Medulla oblongata (tissue), 1 donor: ENCODE data around the gene KCNQ1.

ENCODE experiments used
- DNase-seq: peaks from one replicate; pipeline ENCODE4 v3.0.0-alpha.2; 2015; ENCODE audit errors: extremely low spot score

KCNQ1 gene

DNA sequence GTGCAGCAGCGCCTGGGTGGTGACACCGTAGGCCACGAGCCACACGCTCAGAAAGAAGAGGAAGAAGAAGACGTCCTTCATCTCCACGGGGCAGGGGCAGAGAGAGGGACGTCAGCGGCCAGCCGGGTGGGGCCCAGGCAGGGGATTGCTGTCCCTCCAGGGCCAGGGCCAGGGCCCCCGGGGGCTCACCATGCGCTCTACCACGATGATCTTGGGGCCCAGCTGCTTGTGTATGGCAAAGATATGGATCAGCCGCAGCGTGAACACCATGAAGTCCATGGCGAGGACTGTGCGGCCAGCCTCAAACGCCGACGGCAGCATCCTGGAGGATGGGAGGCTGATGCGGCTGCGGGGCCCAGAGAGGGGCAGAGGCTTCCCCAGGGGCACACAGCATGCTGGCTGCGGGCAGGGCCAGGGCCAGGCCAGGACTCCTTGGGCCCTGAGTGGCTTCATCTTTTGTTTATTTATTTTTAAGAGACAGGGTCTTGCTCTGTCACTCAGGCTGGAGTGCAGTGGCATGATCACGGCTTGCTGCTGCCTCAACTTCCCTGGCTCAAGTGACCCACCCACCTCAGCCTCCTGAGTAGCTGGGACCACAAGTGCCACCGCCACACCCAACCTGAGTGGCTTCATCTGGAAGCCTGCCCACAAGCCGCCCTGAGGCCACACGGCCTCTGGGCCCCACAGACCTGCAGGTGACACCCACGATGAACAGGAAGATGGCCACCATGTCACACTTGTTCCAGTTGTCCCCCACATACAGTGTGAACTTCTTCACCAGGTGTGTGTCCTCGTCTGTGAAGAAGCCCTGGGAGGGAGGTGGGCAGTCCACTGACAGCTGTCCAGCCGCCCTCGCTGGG lies 33.1 kb upstream of the KCNQ1 start:
- no peak for DNase-seq

DNA sequence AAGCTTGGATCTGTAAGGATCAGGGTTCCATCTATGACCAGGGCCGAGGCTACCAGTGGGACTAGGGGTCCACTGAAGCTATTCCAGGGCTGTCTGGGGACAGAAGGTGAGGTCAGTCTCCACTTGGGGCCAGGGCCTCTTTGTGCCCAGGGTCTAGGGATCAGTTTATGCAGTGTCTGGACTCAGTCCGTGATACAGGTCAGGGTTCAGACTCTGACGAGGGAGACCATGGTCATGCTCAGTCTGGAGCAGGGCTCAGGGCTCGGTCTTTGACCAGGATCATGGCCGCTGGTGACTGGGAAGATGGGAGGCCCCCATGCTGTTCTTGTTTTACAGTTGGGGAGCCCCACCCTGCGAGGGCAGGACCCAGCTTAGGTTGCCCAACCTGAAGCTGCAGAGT lies 32.5 kb upstream of the KCNQ1 start:
- DNase-seq = no peak

DNA sequence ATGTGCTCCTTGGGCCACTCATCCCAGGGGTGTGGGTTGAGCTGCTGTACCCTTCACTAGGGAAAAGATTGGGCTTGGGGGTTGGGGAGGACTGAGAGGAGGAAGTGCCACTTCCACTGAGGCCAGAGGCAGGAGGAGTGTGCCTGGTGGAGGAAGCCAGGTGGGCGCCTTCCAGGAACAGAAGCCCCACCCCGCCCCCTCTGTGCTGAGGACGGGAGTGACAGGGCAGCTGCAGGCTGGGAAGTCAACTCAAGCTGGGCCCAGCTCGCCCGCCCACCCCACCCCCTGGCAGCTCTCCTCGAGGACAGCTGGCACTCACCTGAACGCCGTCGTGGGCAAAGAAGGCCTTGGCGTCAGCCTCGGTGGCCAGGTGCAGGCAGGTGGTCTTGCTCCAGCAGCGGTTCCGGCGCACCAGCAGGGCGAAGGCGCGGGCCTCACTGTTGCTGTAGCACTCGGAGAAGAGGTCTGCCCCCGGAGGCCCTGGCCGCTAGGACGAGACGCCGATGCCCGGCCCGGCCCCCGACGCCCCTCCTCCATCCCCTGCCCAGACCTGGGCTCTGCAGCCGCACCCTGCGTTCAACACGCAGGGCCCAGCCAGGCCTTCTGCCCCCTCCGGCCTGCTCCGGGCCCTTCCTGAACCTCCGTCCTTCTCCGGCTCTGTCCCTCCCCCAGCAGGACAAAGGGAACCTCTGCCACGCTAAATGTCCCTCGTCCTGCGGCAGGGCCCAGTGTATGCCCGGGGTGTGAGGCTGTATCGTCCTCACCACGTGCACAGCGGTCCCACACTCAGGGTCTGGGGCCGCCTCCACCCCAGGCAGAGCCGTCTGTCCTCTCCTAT lies 30.8 kb upstream of the KCNQ1 start:
- no peak for DNase-seq

DNA sequence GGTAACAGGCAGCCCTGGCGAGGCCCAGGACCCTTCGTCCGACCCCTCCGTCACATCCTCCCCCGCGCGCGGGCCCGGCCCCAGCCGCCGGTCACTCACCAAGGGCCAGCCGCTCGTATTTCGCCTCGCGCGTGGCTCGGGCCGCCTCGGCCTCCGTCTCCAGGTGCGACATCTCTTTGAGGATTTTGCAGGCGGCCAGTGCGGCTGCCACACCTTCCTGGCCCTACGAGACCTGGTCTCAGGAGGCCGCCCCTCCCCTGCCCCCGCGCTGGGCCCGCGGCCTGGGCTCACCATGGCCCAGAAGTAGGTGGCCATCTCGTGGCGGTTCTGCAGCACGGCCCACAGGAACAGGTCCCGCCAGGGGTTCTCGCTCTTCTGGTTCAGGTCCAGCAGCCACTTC lies 30.2 kb upstream of the KCNQ1 start:
- no peak for DNase-seq

DNA sequence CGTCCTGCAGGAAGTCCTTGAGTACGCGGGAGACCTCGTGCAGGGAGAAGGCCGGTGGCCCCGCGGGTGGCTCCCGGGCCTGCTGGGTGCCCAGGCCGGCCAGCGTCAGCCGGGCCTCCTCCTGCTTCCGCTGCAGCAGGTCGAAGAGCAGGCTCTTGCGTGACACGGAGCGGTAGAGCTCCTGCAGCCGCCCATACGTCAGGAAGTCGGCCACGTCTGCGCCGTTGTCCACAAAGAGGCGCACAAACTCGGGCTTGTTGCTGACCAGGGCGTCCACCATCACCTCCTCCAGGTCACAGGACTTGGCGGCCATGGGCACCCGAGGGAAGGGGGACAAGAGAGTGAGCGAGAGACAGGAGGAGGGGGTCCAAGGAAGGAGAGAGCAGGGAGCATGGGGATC lies 29.6 kb upstream of the KCNQ1 start:
- no peak for DNase-seq

DNA sequence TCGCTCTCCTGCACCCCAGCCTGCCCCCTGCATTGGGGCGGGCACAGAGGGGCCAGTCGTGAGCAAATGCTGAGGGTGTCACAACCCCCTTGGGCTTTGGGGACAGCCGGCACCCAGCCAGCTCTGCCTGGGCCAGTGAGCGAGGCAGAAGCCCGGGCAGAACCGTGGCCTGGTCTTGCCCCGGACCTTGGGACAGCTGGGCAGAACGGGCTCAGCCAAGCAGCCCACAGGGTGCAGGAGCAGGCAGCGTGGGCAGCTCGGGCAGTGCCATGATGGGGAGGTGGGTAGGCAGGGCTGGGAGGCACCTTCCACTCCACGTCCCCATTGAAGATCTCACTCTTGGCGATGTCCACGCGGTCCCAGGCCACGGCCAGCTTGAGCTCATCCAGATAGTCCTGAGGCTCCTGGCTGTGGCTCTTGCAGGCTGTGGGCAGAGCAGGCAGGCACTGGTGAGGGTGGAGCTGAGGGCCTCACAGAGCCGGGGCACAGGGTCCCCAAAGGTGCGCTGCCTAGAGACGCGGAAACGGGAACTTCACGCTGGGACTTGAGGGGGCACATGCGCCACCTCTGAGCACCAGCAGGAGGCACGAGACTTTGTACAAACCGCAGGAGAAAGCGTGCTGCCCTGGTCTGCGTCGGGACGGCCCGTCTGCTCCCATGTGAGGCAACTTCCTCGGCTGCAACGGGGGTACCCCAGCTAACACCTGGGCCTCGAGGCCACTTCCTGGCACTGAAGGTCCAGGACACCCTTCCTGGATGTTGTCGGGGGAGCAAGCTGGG lies 29.0 kb upstream of the KCNQ1 start:
- no peak for DNase-seq

DNA sequence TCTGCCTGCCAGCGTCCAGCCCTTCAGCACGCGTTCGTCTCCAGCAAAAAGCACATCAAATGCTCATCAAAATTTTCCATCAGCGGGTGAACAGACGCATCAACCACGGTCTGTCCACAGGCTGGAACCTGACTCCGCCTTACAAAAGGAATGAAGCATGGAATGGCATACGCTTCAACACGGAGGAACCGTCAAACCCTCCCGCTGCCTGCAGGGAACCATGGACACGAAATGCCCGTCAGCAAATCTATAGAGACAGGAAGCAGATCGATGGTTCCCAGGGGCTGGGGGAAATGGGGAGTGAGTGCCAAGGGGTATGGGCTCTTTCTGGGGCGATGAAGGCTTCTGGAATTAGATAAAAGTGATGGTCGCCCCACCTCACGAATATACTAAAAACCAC lies 28.0 kb upstream of the KCNQ1 start:
- DNase-seq = no peak

DNA sequence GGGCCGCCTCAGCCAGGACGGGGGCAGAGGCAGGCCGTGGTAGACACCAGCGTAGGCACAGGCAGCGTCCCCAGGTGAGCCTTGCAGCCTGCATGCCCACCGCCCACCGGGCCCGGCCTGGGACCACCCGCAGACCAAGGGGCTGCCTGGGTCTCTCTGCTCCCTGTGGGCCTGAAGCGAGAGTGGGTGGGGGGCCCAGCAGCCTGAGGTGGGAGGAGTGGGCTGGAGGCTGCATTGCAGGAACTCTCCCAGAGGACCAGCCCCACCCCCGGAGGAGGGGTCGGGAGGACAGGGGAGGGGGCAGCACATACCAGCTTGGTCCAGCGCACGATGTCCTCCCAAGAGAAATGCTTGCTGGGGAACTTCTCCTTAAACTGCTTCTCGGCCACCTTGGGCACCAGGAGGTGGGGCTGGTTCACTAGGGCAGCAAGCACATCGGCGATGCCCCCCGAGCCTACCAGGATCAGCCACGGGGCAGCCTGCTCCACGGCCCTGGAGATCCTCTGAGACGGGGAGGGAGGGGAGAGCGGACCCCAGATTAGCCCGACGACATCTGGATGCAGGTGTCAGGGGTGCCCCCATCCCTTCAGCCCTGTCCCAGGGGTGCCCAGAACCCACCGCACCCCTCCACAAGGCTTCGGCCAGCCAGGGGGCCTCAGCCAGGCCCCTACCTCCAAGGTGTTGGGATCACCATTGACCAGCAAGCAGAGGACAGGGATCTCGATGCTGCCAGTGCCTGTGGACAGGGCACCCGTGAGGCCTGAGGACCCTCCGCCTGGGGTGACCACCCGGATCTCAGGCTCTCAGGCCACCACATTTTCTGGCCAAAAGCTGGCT lies 26.7 kb upstream of the KCNQ1 start:
- no peak for DNase-seq

DNA sequence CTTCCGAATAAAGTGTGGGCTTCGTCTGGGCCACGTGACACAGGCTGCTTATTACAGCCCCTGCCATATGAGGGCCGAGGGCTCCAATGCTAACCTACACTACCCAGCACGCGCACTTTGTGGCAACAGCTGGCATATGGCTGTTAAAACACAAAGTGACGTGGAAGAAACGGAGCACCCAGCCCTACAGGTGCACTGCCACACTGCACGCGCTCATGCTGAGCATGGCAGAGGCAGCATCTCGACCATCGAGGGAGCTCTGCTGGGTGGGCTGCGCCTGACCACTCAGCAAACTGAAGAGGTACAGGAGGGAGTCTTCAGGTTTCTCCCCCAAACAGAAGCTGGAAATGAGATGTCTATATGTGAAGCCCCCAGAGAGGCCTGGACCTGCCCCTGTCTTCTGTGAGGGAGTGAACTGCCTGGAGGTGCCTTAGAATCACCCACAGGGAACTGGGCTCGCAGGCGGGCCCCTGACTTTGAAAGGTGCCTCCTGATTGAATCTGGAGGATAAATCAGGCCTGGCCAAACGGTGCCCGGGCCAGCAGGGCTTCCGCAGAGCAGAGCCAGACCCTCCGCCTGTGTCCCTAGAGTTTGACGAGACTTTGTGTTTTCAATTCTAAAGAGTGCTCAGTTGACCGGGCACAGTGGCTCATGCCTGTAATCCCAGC lies 26.0 kb upstream of the KCNQ1 start:
- no peak for DNase-seq

DNA sequence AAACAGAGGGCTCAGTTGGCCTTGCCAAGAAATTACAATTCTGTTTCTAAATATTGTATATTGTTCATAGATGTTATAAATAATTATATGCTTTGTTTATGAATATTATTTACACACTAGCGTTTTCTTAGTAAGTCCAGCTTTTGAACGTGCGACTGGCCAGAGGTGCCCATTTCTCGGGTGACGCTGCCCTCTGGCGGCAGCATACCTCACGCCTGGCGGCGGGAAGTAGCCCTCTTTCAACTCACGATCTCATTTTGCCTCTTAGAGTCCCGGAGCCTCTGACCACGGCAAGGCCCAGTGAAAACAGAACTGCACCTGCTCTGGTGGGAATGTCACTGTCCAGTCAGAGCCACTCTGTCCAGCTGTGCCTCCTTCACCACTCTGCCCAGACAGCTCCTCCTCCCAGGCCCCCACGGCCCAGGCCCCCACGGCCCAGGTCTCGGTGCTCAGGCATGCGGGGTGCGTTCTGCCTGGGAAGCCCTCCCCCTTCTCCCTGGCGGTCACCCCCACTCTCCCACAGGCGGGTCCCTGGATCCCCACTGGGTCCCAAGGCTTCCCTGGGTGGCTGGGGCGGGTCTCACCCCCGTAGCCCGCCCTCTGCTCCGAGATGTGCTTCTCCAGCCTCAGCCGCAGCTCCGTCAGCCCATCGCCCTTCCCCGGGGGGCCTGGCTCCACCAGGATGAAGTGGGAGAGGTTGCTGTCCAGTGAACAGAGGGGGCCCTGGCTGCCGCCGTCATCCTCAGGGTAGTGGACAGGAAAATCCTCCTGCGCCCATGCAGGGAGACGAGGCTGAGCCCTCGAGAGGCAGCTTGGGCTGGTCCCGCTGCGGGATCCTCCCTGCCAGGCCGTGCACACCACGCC lies 24.9 kb upstream of the KCNQ1 start:
- peak; percentile 78 for DNase-seq

DNA sequence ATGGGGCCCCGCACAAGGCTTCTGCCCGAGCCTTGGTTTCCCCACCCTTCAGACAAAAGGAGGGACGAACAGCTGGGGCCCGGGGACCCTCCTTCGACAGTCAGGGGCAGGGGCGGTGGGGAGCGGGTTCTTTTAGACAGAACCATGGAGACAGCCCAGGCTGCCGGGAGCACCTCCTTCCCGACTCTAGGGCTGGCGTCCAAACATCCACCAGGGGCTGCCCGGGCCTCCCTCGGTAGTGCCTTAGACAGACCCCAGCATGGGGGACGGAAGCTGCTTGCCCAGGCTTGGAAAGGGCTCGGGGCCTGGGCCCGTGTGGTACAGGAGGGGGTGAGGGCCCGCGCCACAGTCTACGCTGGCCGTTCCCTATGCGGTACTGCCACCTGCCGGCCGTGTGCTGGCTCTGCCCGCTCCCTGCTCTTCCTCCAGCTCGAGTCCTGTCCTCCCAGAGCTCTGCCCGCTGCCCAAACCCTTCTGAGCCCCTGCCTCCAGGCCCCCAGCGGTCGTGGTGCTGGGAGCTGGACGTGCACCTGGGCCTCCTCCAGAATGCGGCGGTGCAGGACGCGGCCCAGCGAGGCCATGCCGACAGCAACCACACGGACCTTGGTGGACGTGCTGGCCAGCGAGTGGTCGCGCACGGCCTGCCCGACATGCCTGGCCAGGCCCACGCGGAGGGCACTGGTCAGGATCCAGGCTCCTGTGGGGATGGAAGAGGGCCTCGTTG lies 24.1 kb upstream of the KCNQ1 start:
- peak; percentile 82 for DNase-seq

DNA sequence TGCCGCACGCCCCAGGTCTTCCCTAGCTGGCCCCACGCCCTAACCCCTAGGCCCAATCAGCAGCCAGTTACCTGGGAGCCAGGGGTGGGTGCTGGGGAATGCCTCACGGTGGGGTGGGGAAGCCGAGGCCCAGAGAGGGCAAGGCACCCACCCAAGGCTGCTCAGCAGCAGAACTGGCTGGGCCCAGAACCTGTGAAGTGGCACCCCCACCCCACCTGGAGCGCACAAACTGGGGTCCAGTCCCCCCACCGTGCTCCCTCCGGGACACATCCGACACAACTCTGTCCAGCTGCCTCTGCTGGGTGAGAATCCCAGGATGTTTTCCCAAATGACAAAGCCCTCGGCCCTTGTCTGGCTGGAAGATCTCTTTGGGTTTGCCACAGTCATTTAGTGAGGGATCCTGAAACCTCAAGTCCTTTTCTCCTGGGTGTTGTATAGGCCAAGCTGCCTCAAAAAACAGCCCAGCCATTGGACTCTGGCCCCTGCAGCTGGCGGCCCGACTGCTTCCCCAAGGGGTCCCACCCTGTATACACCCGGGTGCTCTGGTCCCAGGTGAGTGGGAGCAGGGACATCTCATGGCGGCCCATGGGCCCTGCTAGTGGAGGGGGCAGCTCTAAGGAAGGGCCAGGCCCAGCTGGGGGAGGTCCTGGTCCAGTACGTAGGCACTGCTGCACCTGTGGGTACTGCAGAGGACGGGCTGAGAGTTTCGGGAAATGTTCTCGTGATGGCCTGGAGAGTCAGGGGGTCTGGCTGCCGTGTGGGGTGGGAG lies 23.4 kb upstream of the KCNQ1 start:
- DNase-seq = no peak

DNA sequence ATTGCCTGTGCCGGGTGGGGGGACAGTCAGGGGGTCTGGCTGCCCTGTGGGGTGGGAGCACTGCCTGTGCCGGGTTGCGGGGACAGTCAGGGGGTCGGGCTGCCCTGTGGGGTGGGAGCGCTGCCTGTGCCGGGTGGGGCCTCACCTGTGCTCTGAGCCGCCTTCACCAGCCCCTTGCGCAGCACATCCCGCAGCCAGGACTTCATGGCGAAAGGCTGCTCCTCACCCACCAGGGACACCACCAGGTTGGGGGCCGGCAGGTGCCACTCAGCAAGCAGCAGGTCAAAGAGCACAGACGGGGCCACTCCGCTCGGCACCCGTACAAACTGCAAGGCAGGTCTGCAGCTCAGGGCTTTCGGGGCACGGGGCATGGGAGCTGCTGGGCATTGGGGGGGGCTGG lies 22.8 kb upstream of the KCNQ1 start:
- no peak for DNase-seq

DNA sequence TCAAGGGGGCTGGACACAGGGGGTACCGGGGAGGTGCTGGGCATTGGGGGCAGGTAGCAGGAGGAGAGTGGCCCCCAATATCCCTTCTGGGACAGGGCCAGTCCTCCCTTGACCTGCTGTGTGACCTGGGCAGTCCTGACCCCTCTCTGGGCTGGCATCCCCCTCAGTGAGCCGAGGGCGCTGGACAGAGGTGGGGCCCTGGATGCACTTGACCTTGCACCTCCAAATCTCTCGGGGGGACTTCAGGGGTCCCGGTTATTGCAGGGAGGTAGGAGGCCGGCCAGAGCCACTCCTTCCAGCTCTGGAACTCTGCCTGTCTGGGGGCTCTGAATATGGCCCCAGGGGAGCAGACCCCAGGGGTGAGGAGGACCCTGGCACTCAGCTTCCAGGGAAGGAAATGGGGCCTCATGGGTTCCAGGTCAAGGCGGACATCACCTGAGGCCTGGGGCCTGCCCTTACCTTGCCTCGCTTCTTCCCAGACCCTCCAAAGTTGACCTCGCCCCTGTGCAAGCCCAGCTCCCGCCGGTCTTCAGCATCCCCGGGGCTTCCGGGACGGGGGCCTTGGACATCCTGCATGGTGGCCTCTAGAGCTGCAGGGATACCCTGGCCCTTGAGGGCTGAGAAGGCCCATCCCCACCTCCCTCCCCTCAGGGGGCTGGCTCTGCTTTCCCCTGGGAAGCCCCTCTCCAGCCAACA lies 22.2 kb upstream of the KCNQ1 start:
- no peak for DNase-seq

DNA sequence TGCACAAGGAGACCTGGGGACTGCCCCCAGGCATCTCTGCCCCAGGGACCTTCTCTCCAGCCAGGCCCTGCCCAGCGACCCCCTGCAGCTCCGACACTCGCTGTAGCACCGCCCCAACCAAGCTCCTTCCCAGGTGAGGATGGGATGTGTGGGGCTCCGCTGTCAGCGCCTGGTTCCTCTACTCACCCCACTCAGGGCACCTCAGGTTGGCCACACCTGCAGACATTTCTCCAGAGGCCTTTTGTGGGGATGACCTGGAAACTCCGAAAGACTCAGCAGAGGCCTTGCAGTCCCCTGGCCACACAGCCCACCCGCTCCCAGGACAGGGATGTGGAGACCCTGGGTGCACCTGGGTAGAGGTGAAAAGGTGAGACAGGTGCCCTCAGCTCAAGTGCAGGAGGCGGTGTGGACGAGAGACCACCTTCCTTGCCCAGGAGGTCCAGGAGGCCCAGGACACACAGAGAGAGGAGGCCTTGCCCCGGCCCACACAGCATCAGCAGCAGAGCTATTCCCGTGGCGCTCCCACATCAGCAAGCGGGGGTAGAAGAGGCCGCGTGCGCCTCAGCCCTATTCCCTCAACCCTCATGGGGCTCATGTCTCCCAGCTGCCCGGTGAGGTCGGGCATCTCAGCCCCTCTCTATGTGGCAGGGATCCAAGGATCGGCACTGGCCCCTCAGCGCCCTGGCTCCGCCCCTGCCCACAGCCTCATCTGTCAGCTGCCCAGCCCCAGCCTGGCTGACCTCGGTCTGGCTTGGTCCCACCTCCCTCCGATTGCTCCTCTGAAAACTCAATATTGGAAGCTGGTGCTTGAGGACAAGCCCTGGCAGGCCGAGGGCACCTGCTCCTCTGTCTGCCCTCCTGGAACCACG lies 21.4 kb upstream of the KCNQ1 start:
- DNase-seq = no peak

DNA sequence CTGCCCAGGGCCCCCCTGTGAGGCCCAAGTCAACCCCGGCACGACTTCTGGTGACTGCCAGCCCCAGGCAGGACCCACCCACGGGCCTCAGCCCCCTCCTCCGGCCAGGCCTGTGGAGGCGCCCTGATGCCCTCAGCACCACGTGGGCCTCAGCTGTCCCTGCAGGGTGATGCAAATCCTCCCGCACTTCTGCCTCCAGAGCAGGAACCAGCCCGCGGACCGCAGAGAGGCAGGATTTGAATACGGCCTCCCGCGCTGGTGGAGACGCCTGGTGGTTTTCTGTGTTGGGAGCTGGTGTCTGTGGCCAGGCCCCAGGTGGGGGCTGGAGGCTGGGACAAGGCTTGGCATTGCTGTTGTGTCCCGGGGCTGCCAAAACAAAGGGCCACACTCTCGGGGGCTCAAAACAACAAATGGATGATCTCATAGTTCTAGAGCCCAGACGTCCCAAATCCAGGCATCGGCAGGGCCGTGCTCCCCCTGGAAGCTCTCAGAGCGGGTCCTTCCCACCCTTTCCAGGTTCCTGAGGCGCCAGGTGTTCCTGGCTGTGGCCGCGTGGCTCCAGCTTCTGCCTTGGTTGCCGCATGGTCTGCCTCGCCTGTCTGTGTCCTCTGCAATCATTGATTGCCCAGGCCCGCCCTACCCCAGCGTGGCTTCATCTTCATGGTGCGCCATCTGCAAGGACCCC lies 19.9 kb upstream of the KCNQ1 start:
- no peak for DNase-seq
